Measurements from ENCODE around the gene LRRC8E.

DNA sequence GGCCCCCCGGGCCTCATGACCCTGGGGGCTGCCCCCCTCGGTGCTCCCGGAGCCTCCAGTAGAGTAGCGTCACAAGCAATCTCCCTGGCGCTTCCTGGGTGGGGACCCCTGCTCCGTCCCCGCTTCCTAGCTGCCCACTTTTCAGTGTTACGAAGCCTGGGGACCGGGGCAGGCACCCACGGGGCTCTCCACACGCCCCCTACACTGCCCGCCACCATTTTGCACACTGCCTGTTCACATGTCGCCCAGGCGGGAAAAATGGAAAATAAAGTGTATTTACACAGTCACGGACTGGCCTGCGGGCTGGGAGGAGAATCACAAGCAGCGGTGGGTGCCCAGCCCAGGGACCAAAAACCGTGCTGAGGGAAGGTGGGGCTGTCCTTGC lies 23.6 kb upstream of the LRRC8E start:
- TF ChIP-seq REST (IDR thresholded peaks at IDR 0.05; ENCODE audit: insufficient read depth in 1 of 2, low read depth in 2 of 2, low read length in 2 of 2) (no peak), POLR2AphosphoS5 (IDR thresholded peaks at IDR 0.05; ENCODE audit: low read depth, low read length) (no peak), FOXP2 (optimal IDR thresholded peaks at IDR 0.05; ENCODE audit: borderline replicate concordance, extremely low read depth, extremely low read length, insufficient read depth) (no peak), SIN3A (IDR thresholded peaks at IDR 0.05; ENCODE audit: borderline replicate concordance, insufficient read depth, low read length) (no peak)

Measured in PFSK-1 (cell line).